GM18951 (cell line): Measurements from ENCODE around the gene VPS13D.

ENCODE experiments used
- POLR2A ChIP-seq: IDR thresholded peaks from 4 replicates; pipeline ENCODE4 v1.6.1; 2011; ENCODE audit warnings: mild to moderate bottlenecking; ENCODE audit not compliant: insufficient read length, insufficient read depth; ENCODE audit errors: extremely low read depth
- in situ Hi-C: fragments of 300-500 bp; cut with MboI; formaldehyde crosslinking; loops from one replicate; pipeline ENCODE4 v1.12.0; 2022; ENCODE audit warnings: low sequenced_read_pairs, mixed read lengths, inconsistent platforms; ENCODE audit not compliant: unreplicated experiment

Gene VPS13D

DNA sequence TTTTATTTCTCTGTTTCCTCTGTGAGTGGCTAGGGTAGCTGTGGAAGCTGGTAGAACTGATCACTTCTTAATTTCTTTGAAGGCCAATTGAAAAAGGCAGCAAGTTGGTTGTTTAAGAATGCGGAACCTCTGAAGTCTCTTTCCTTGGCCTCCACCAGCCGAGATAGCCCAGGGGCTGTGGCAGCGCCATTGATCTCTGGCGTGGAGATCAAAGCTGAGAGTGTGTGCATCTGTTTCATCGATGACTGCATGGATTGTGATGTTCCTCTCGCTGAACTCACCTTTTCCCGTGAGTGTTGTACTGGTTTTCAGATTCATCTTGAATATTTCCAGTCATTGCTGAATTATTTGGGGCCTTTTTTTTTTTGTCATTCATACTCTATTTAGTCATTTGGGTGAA, 97.7 kb downstream of the VPS13D start:
- no peak for TF ChIP-seq POLR2A
- in situ Hi-C loops, result no loop called here

DNA sequence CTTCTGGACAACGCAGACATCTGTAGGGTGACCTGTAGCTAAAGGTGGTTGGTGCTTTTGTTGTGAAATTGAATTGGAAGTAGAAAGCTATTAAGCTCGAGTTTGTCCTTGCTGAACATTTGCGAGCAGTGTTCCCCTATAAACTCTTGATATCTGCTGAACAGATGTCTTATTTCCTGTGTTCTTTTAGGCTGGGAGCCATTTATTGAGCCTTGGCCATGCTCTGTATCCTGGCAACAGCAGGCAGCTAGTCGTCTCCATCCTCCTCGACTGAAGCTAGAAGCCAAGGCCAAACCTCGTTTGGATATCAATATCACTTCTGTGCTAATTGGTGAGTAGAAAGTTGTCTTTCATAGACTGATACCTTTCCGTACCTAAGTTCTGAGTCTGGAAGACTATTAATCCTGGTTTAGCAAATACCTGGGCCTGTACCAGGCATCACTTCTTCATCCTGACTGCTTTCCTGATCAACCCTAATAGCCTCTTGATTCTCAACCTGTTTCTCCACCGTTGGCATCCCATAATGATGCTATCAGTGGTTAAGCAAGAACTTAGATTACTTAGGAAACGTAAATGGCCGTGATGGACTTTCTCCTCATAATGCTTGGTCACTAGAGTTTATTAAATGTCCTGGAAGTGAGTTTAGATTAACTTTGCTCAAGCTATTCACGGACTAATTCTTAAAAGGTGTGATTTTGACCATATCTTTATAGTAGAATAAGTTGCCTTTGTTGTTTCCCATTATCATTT, 103.4 kb downstream of the VPS13D start:
- no peak for TF ChIP-seq POLR2A
- in situ Hi-C loops, result no loop called here

DNA sequence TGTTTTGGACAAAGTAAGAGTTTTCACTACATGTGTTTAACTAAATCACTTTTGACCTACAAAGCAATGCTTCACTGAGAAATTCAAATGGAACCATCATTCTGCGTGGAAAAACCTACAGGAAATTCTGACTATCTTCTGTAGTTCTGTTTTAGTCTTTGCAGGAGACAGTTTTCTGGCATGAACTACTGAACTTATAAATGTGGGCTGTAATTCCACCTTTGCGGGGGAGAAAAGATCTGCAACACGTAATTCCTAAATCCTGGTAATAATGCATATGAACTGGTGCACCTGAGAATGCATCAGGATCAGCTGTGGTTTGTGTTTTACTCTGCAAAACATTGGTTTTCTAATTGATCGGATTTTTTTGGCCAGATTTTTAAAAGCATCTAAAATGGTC, 106.0 kb downstream of the VPS13D start:
- in situ Hi-C loops, result no loop called here
- TF ChIP-seq POLR2A, result no peak

DNA sequence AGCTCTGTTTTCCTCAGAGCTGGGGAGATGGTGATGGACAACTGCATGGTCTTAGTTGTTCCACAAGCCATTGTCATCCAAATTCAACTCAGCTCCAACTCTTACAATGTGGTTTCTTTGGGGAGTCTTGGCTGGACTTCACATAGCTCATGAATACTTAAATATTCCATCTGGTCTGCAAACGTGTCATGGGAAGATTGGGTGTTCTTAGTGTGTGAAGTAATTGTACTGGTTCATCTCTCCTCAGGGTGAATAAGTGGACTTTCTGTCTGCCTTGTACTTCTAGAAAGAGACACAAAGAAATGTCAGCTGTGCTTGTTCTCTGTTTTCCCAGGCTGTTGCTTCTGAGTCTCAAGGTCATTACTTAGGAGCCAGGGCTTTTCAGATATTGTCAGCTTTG, 106.6 kb downstream of the VPS13D start:
- in situ Hi-C loops, result no loop called here

DNA sequence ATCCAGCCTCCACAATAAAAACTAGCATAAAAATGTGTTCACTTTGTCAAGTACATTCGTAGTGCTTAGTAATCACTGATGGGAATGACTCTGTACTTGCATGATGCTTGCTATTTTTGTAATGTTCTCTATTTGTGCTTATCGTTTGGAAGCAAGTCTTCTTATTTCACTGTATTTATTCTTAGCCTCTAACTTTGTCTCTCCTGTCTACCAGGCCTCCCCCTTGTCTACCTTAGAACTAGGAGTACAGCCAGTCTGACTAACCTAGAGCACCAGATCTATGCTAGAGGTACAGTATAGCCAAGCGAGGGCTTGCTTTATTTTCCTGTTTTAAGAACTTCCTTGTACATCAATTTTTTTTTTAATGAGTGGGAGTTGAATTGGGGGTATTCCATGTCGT, 108.2 kb downstream of the VPS13D start:
- no peak for TF ChIP-seq POLR2A
- in situ Hi-C loops, result no loop called here

More for the DNA sequence above, 106.6 kb downstream of the VPS13D start:
- TF ChIP-seq POLR2A, result no peak

DNA sequence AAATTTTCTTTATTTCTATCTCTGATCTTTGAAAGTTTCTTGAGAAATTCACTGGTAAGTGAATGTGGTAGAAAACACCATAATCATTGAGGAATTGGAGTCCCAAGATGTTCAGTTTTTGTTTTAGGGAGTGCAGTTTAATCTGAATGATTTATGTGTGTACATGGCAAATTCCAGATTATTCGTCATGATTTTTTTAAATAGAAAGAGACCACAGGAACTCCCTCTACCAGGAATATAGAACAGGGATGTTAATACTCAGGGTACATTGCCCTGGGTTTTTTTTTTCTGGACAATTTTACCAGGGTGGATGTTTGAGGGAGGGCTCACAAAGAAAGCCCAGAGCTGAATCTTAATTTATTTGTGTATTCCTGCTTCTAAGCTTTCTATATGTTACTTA, 109.0 kb downstream of the VPS13D start:
- in situ Hi-C loops, result no loop called here
- no peak for TF ChIP-seq POLR2A

DNA sequence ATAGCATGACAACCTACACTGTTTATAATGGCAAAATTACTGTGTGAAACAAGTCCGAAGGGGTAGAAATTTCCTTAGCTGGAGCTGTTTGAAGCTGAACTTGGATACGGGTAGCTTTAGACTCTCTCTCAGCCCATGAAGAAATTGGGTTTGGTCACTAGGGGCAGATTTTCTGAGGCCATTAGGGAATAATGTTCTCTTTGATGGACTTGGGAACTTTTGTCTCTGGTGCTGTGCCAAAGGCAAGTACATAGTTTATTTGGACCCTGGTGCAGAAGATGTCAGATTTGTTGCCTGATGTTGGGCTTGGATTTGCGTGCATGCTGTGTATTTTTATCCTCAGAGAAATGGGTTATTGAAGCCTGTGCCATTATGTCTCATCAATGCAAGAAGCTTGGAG, 109.6 kb downstream of the VPS13D start:
- no peak for TF ChIP-seq POLR2A
- in situ Hi-C loops, result no loop called here

DNA sequence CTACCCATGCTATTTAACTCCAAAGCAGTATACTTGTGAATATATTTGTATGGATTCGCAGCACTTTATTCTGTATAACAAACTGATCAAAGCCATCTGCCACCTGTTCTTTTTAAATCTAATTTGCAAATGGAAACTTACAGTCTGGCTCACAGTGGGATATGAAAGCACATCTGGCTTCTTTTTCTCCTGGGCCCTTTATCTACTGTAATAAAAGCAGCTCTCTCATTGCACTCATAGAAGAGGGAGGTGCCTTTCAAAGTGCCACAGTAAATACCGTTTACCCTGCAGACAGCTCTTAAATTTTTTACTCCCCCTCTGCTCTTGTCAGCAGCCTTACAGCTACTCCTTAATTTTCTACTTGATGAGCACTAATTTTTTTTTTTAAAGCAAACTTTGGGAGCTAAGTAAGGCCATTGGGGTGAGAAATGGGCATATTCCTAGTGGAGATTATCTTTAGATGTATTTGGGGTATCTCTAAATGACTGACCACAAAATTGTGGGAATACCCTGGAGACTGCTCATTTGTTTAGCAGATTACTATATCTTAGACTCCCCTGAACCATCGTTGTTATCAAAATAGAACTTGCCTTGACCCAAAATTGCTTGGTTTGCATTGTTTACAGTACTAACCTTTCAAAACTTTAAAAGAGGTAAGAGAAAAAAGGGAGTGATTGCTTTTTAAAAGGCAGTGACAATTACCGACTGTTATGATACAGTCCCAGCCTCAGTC, 110.1 kb downstream of the VPS13D start:
- in situ Hi-C loops, result no loop called here
- no peak for TF ChIP-seq POLR2A

DNA sequence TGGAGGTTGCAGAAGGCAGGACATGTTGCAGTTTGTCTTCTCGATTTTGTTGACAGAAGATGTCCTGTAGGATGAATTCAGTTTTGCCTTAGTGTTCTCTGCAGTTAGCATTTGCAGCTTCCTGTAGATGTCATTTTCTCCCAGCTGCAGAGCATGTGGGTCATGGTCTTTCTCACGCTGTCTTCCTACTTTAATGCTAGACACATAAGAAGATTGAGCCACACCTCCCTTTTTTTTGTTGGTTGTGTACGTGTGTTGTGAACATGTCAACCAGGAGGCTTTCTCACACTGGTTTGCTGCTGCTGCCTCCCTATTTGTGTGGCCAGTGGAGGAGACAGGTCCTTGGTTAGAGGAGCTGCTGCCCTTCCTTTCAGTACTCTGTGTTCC, 110.7 kb downstream of the VPS13D start:
- in situ Hi-C loops, result no loop called here
- TF ChIP-seq POLR2A, result no peak

DNA sequence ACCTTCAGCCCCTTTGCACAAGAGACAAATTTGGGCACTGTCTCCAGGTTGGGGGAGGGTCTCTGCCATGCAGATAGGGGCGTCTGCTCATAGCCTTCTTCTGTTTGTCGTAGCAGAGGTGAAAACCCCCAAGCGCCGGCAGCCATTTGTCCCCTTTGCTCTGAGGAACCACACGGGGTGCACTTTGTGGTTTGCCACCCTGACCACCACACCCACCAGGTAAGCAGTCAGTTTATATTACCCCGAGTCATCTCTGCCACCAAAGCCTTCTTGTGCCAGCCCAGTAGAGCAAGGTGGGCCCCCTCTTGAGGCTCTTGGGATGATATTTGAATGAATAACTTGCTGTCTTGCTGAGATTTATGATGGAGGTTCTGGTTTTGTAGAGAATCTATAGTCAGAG, 111.8 kb downstream of the VPS13D start:
- TF ChIP-seq POLR2A, result no peak
- in situ Hi-C loops, result no loop called here

DNA sequence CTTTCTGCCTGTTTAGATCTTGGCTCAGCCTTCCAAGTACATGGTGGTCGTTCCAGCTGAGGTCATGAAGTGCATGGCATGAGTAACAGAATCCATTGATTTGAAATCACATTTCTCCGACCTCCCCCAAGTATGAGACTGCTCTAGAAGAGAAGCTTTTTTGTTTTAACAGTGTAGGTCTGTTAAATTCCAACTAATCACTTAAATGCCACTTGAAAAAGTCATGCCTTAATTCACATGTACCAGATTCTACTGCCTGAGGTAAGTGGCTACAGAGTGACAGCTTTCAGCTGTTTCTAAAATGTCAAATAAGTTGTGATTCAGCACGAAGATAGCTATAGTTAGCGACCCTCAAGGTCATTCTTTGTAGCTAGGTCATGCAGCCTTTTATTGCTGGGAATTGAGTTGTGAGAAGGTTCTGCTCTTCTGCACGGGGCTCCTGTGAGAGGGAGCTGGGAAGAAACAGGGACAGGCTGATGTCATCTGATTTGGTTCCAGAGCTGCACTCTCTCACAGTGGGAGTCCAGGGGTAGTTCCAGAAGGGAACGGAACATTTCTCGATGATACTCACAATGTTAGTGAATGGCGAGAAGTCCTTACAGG, 112.7 kb downstream of the VPS13D start:
- TF ChIP-seq POLR2A, result no peak
- in situ Hi-C loops, result no loop called here

DNA sequence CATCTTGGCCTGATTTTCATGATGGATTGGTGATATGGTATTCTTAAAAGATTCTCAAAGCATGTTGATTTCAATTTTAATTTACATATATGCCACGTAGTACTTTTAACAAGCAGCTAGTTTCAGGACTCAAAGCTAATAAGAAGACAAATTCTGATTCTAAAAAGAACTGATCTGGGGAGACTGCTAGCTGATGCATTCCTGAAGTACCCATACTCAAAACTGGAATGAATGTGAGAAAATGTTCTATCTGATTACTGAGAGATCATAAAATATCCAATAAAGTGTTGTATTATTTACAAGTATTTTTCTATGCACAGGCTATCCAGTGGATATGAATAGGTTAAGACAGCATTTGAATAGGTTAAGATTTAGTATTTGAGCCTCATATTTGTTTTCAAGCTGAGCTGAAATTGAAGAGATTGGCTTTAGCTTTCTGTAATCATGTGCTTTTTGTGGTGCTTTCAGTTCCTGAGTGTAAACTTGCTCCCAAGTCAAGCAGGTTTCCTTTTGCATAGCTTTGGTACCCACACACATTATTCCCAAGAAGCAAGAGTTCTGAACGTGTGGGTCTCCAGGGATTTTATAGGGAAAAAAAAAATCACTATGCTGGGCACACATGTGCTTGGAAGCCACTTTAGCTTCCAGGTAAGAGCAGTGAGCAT, 114.1 kb downstream of the VPS13D start:
- in situ Hi-C loops, result no loop called here
- no peak for TF ChIP-seq POLR2A

DNA sequence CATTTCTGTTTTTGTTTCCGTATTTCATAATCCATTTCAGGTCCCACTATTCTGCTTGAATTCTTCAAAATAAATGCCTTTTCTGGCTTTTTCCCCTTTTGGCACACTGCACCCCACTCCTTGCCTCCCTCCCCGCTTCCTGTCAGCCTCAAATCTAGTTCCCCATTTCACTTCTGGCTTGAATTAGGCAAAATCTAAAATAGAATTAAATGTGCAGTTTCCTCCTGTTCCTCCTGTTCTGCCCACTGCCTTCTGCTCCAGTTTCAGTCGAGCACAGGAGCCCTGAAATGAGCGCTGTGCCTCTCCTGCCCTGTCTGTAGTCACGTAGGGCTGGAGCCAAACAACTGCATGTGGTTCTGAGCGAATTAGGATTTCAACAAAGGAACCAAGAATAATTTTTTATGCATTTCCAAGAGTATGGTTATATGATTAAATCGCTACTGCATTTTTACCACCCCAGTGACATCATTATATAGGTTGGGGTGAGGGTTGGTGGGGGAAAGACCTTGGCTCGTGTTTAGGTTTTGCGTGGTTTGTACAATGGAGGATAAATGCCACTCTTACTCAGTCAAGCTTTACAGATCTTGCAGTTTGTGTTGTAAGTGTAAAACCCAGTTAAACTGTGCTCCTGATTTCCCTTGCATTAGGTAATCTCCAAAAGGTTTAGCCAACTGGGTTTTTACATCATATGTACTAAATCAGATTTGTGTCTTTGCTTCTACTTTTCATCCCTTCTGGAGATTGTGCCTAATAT, 114.9 kb downstream of the VPS13D start:
- TF ChIP-seq POLR2A, result no peak
- in situ Hi-C loops, result no loop called here
